AG09309 (cell line): ENCODE results near the gene CDC37L1.

Source experiments
- DNase-seq: peaks from one replicate; pipeline ENCODE4 v3.0.0-alpha.2; 2010; ENCODE audit warnings: low read depth
- H3K4me3 ChIP-seq: 2 replicates; pipeline ENCODE4 v1.5.1; 2011; ENCODE audit warnings: mild to moderate bottlenecking, low read depth, low read length, moderate library complexity; ENCODE audit not compliant: control insufficient read depth
- TF ChIP-seq, protein P1 (sequence below): IDR thresholded peaks from 2 replicates; pipeline ENCODE4 v1.5.1; 2011; ENCODE audit warnings: mild to moderate bottlenecking, low read depth, low read length, inconsistent platforms; ENCODE audit not compliant: insufficient read depth, control insufficient read depth; ENCODE audit errors: missing control alignments

The CDC37L1 gene

GRCh38 chr9:4738866-4739586, 59.7 kb downstream of the CDC37L1 start:
- TF ChIP-seq, protein P1, sequence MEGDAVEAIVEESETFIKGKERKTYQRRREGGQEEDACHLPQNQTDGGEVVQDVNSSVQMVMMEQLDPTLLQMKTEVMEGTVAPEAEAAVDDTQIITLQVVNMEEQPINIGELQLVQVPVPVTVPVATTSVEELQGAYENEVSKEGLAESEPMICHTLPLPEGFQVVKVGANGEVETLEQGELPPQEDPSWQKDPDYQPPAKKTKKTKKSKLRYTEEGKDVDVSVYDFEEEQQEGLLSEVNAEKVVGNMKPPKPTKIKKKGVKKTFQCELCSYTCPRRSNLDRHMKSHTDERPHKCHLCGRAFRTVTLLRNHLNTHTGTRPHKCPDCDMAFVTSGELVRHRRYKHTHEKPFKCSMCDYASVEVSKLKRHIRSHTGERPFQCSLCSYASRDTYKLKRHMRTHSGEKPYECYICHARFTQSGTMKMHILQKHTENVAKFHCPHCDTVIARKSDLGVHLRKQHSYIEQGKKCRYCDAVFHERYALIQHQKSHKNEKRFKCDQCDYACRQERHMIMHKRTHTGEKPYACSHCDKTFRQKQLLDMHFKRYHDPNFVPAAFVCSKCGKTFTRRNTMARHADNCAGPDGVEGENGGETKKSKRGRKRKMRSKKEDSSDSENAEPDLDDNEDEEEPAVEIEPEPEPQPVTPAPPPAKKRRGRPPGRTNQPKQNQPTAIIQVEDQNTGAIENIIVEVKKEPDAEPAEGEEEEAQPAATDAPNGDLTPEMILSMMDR = no peak
- DNase-seq = no peak

GRCh38 chr9:4739587-4740387, 60.4 kb downstream of the CDC37L1 start:
- H3K4me3 ChIP-seq = peak overlapping the region; percentile 71
- TF ChIP-seq, protein P1 = no peak
- no peak for DNase-seq

More at GRCh38 chr9:4738866-4739586, 59.7 kb downstream of the CDC37L1 start:
- H3K4me3 ChIP-seq = peak overlapping the region; percentile 71

- TF ChIP-seq, protein P1 = no peak
- DNase-seq = no peak
- peak overlapping the region; percentile 71 for H3K4me3 ChIP-seq
These were observed 60.9 kb downstream of the CDC37L1 start for GRCh38 chr9:4740388-4740637.

GRCh38 chr9:4740638-4741364, 61.4 kb downstream of the CDC37L1 start, which contains the start of gene AK3:
AK3 (minus strand) TSS chr9:4741202; CDS start chr9:4741087, 115 bp downstream.
- peak within 1 kb of the TSS; percentile 71 for H3K4me3 ChIP-seq
- TF ChIP-seq, protein P1 = no peak
- peak; percentile 42 for DNase-seq

DNA sequence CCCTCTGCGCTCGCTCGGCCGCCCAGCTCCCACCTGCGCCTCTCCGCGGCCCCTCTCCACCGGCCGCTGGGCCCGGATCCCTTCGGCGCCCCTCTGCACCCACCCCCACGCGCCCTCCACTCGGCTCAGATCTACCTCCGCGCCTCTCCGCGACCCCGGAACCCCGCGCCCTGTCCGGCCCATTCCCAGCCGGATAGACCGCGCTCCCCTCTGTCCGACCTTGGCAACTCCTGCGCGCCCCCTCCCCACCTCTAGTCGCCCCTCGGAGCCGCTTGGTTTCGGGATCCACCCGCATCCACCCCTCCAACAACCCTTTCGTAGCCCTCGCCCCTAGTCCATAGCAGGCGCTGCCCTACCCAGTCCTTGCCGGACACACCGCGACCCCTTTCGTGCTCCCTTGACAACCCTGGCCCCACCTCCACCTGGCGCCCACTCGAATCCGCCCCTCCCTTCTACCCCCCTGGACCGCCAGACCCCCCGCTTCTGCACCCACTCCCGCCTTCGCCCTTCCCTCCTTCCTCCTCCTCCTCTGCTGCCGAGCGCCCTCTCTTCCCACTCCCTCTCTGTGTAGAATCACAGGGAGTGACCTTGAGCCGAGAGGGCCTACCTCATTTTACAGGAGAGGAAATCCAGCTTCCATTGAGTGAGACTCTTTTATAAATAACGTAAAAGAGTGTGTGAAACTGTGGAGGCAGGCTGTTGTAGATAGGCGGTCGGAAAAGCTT, 62.2 kb downstream of the CDC37L1 start:
- H3K4me3 ChIP-seq = peak overlapping the region; percentile 71
- TF ChIP-seq, protein P1 = no peak
- DNase-seq = no peak

DNA sequence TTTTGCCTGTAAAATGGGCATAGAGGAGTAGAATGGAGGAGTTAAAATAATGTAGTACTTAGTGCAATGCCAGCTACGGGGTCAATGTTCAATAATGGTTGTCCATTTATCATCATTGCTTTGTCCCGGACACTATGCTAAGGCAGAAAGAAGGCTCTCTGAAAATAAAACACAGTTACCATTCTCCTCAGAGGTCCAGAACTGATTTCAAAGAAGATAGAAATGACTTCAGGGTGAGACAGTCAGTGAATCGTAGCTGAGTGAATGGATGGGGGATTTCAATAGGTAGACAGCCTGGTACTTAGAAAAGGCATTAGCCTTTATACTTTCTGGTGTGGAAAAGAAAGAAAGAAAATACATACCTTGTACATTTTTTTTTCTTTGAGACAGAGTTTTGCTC, 62.9 kb downstream of the CDC37L1 start:
- H3K4me3 ChIP-seq = no peak overlapping the region
- TF ChIP-seq, protein P1 = no peak
- DNase-seq = no peak
